Measurements from ENCODE around the gene CD300A.

CD300A gene

DNA sequence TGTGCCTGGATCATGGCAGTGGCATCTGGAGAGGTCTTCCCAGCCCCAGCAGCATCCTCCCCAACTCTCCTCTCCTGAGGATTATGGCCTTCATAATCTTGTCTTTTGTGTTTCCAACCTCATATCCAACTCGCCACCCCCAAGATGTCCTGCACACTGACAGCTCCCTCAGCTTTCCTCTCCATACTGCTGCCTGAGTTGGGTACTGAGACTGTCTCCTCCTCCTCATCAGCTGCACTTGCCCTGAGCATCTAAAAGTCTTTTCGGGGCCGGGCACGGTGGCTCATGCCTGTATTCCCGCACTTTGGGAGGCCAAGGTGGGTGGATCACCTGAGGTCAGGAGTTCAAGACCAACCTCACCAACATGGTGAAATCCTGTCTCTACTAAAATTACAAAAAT, 62.8 kb downstream of the CD300A start:
- no peaks in the 10 kb centered on the region for H3K36me3 ChIP-seq (replicated peaks)
- no peaks in the 10 kb centered on the region for H3K27me3 ChIP-seq (ENCODE audit: low read depth)
- H3K4me1 ChIP-seq, result no peaks in the 10 kb centered on the region
- no peaks in the 10 kb centered on the region for H3K9me3 ChIP-seq
- in situ Hi-C loops (cut with MboI; ENCODE audit: low sequenced_read_pairs), result no loop called here
- no peak for DNase-seq (ENCODE audit: low spot score in 2 of 2)
- H3K4me3 ChIP-seq, result no peak overlapping the region

DNA sequence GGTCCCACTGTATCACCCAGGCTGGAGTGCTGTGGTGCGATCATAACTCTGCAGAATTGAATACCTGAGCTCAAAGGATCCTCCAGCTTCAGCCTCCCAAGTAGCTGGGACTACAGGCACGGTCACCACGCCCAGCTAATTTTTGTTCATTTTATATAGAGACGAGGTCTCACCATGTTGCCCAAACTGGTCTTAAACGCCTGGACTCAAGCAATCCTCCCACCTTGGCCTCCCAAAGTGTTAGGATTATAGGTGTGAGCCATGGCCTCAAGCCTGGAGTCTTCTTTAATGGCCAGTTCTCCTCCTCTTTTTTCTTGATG, 64.4 kb downstream of the CD300A start:
- DNase-seq (ENCODE audit: low spot score in 2 of 2), result no peak
- H3K4me3 ChIP-seq, result no peak overlapping the region
- H3K27me3 ChIP-seq (ENCODE audit: low read depth), result no peaks in the 10 kb centered on the region
- no peaks in the 10 kb centered on the region for H3K9me3 ChIP-seq
- no peaks in the 10 kb centered on the region for H3K36me3 ChIP-seq (replicated peaks)
- in situ Hi-C loops (cut with MboI; ENCODE audit: low sequenced_read_pairs), result no loop called here
- no peaks in the 10 kb centered on the region for H3K4me1 ChIP-seq

DNA sequence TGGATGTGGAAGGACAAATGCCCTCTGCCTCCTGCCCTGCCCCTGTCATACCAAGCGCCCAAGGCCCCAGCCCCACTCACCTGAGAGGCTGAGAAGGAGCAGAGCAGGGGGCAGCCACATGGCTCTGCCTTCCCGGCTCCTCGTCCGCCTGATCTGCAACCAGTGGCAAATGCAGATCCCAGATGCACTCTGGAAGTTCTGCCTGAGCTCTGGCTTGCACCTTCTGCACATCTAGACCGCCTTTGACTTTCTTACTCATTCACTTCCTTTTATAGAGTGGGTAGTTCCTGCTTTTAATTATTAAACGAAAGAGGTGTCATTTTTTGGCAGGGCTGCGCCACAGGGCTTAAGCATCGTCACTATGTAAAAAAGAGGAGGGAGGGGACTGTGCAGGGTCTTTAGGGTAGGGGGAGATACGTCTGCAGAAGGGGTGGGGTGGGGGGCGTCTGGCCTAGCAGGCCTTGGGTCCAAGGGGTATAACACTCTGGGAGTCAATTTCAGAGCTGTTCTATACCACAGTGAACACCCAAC, 64.9 kb downstream of the CD300A start, which contains the start of gene CD300LB:
TSS of gene CD300LB (minus strand) at position 245 of the 531 bp plus-strand sequence. CDS start at position 120, 125 bp downstream.
- in situ Hi-C loops (cut with MboI; ENCODE audit: low sequenced_read_pairs), result no loop called here
- Histone ChIP-seq H3K36me3 (replicated peaks) (no peaks in the 10 kb centered on the region), H3K4me3 (peak within 1 kb of the TSS; percentile 23), H3K4me1 (no peaks in the 10 kb centered on the region), H3K9me3 (no peaks in the 10 kb centered on the region), H3K27me3 (ENCODE audit: low read depth) (no peaks in the 10 kb centered on the region)
- DNase-seq (ENCODE audit: low spot score in 2 of 2), result no peak

DNA sequence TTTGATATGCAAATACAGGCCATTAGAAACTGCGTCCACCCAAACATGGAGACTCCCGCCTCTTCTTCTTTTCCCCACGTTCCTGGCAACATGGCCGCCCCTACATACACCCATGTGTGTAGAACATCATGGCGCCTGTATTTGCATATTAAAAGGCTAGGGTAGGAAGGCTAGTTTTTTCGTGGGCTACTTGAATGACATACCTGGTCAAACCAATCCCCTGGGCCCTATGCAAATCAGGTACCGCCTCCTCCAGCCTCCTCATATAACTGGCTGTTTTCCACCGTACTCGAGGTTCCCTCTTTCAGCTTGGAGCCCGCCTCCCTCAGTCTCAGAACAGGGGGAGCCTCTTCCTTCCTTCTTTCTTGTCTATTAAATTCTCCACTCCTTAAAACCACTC, 65.7 kb downstream of the CD300A start:
- no peaks in the 10 kb centered on the region for H3K27me3 ChIP-seq (ENCODE audit: low read depth)
- no peaks in the 10 kb centered on the region for H3K36me3 ChIP-seq (replicated peaks)
- H3K4me1 ChIP-seq, result no peaks in the 10 kb centered on the region
- peak; percentile 63 to 74 for DNase-seq (ENCODE audit: low spot score in 2 of 2)
- peak overlapping the region; percentile 23 for H3K4me3 ChIP-seq
- in situ Hi-C loops (cut with MboI; ENCODE audit: low sequenced_read_pairs), result no loop called here
- peaks cover 2% of the 10 kb centered on the region; the same call in 1 of the 2 replicates for H3K9me3 ChIP-seq
